BE2C (cell line): ENCODE results near the gene ALDH1A1.
"Not testable (repeated sequence)": the region's sequence is repeated elsewhere in the genome, so short reads cannot be mapped to it uniquely, and the experiment has no call there.

Experiments used
- DNase-seq: peaks from one replicate; pipeline ENCODE4 v3.0.0-alpha.2; 2020
- H3K27me3 ChIP-seq: fragments of 250-450 bp; sonication (Bioruptor Pico); 2 replicates; pipeline ENCODE4 v1.5.1; 2020; ENCODE audit warnings: mild to moderate bottlenecking
- H3K36me3 ChIP-seq: fragments of 250-450 bp; sonication (Bioruptor Pico); 2 replicates; pipeline ENCODE4 v1.5.1; 2020; ENCODE audit warnings: mild to moderate bottlenecking
- H3K4me1 ChIP-seq: fragments of 250-450 bp; sonication (Bioruptor Pico); 2 replicates; pipeline ENCODE4 v1.5.1; 2020
- H3K4me3 ChIP-seq: 2 replicates; pipeline ENCODE4 v1.5.1; 2011; ENCODE audit warnings: low read depth, low read length
- H3K9me3 ChIP-seq: fragments of 250-450 bp; sonication (Bioruptor Pico); 2 replicates; pipeline ENCODE4 v1.5.1; 2020
- CTCF ChIP-seq: IDR thresholded peaks from 2 replicates; pipeline ENCODE4 v1.5.1; 2012; ENCODE audit warnings: mild to moderate bottlenecking, low read depth, low read length

Gene ALDH1A1

GRCh38 chr9:72874344-72874743 is 78.5 kb downstream of the ALDH1A1 start:
- TF ChIP-seq CTCF: no peak
- H3K4me1 ChIP-seq: no peaks in the 10 kb centered on the region
- H3K9me3 ChIP-seq: no peaks in the 10 kb centered on the region
- no peaks in the 10 kb centered on the region for H3K36me3 ChIP-seq
- H3K27me3 ChIP-seq: no peaks in the 10 kb centered on the region
- no peak overlapping the region for H3K4me3 ChIP-seq
- no peak for DNase-seq

DNA sequence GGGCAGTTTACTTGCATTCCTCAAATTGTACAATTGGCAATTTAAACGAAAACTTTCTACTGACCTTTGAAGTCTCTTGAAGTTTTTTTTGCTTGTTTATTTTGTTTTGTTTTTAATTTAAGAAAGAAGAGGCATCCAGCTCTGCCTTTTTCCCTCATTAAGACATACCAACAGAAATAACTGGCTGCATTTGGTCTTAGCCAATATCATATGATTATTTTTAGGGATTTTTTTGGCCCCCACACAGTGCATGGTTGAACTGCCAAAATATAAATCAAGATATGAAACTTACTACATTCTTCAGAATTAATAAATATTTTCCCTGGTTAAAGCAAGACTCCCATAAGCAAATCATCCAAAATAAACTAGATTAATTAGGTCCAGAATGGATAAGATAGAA is 79.4 kb downstream of the ALDH1A1 start:
- Histone ChIP-seq H3K36me3 (no peaks in the 10 kb centered on the region), H3K27me3 (no peaks in the 10 kb centered on the region), H3K4me1 (no peaks in the 10 kb centered on the region), H3K9me3 (no peaks in the 10 kb centered on the region), H3K4me3 (no peak overlapping the region)
- TF ChIP-seq CTCF: no peak
- DNase-seq: no peak

DNA sequence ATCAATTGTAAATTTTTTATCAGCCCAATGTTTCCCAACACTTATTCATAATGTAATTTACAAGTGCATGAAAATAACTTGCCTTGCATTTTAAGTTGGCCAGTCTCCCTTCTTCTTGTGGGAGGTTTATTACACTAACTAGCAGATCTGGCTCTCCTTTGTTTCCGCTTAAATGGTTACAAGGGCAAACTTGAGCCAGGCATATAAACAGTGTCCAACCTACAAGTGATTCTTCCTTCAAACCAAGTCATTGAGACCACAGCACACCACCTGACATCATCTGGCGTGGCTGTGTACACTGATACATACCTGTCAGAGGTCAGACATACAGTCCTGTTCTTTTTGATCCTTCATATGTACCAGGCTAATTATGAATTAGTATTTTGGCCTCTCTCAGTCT is 80.1 kb downstream of the ALDH1A1 start:
- no peak for TF ChIP-seq CTCF
- Histone ChIP-seq H3K36me3 (no peaks in the 10 kb centered on the region), H3K4me3 (no peak overlapping the region), H3K27me3 (no peaks in the 10 kb centered on the region), H3K4me1 (no peaks in the 10 kb centered on the region), H3K9me3 (no peaks in the 10 kb centered on the region)
- DNase-seq: no peak

DNA sequence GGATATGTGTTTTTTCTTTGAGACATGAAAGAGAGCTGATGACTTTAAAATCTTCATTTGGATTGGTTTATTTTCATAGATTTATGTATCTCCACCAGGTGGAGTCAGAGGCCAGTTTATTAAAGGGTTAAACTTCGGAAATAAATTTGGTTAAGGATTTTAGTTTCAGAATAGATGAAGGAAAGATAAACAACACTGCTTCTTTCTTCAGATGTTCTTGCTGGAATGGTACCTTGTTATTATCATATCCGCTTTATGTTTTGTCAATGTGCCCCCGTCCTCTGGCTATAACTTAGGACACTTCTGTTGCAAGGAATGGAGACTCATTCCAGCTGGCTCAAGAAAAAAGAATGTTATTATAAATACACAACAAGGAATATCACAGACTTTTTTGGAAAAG is 81.2 kb downstream of the ALDH1A1 start:
- no peak overlapping the region for H3K4me3 ChIP-seq
- no peaks in the 10 kb centered on the region for H3K9me3 ChIP-seq
- DNase-seq: no peak
- TF ChIP-seq CTCF: no peak
- H3K27me3 ChIP-seq: no peaks in the 10 kb centered on the region
- H3K4me1 ChIP-seq: no peaks in the 10 kb centered on the region
- no peaks in the 10 kb centered on the region for H3K36me3 ChIP-seq

DNA sequence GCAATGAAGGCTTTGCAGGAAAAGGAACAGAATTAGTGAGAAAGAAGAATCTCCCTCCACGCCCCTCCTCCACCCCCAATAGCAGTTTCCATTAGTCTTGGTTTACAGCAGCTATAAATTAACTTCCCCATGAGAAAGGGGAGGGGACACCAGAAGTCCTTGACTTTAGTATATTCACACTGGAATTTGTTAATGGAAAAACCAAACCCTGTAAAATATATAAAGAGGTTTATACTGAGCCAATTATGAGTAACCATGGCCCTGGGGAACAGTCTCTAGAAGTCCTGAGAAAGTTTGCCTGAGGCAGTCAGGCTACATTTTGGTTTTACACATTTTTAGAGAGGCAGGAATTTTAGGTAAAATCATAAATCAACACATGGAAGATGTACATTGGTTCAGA is 88.5 kb downstream of the ALDH1A1 start:
- no peak for DNase-seq
- Histone ChIP-seq H3K9me3 (no peaks in the 10 kb centered on the region), H3K4me1 (no peaks in the 10 kb centered on the region), H3K4me3 (no peak overlapping the region), H3K27me3 (no peaks in the 10 kb centered on the region), H3K36me3 (no peaks in the 10 kb centered on the region)
- TF ChIP-seq CTCF: no peak

DNA sequence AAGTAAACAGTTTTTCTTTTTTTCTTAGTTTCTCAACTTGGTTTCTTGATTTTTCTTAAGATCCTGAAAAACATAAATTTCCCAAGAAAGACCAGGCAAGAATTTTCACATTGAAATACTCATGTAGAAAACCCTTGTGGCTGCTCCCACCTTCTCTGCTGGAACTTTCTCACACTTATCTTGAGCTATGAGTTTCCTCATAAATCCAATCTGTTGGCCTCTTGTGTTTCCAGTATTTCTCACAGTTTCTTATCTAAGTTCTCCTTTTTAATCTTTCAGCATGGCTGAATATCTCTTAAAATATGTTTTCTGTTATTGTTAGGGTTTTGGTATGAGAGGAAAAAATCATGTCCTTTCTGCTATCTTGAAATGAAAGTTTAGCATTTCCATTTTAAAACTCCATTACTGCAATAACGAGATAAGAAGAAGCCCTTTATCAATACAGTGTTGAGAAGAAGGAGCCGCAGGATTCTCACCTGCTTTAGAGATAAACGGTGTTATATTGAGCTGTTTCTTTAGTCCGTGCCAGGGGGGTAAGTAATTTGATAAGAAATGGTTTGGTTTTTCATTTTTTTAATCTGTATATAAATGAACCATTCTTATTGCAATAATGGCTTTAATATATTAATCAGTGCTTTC is 89.3 kb downstream of the ALDH1A1 start:
- H3K9me3 ChIP-seq: no peaks in the 10 kb centered on the region
- TF ChIP-seq CTCF: no peak
- no peaks in the 10 kb centered on the region for H3K27me3 ChIP-seq
- H3K4me3 ChIP-seq: no peak overlapping the region
- no peak for DNase-seq
- no peaks in the 10 kb centered on the region for H3K4me1 ChIP-seq
- no peaks in the 10 kb centered on the region for H3K36me3 ChIP-seq

- not testable (repeated sequence) for H3K9me3 ChIP-seq, DNase-seq, H3K27me3 ChIP-seq, H3K4me1 ChIP-seq, H3K4me3 ChIP-seq, H3K36me3 ChIP-seq
These were observed 90.1 kb downstream of the ALDH1A1 start for GRCh38 chr9:72862788-72863187.
